Measurements from ENCODE around the gene MEST. TPM values are rescaled to one million over a fixed set of nuclear protein-coding genes. Genes with fewer than 3 reads are reported as not detected.

MEST gene
- total and polyA plus RNA-seq, 2 of the 13 experiments (the other 11 are each of a cell fraction or from before 2014, with no cell fraction given), result 49.5 to 54.6 TPM

GRCh38 chr7:130461272-130461671, 30.6 kb upstream of the MEST start:
- no peak for FAIRE-seq
- in situ Hi-C loops (cut with HindIII; ENCODE audit: extremely low pct_ligation_motif_present, low pct_unique_long_range_greater_than_20kb) (no loop called here), intact Hi-C loops (cut with micrococcal nuclease; ENCODE audit: unreplicated experiment) (no loop called here)
- H3K27me3 ChIP-seq (ENCODE audit: control insufficient read depth in 1 of 2, insufficient read depth in 2 of 2, low read length in 2 of 2), result no peaks in the 10 kb centered on the region
- WGBS (ENCODE audit: low lambda C conversion rate), result 48% methylated on average over 2 of the region's 2 CpGs
- peaks cover 10% of the 10 kb centered on the region for H3K9me3 ChIP-seq (ENCODE audit: low read length)
- ATAC-seq, result no peak
- CTCF ChIA-PET (ENCODE audit: low intra/inter-chr PET ratio, low total read pairs), result no interaction called here
- H3K9ac ChIP-seq (ENCODE audit: insufficient read depth, low read depth, low read length), result no peak overlapping the region
- TF ChIP-seq ZNF720 (CRISPR knock-in tag; IDR thresholded peaks at IDR 0.05), result no peak
- TF ChIP-seq ZNF792 (CRISPR knock-in tag; IDR thresholded peaks at IDR 0.05), result no peak
- TF ChIP-seq NFKBIZ (CRISPR knock-in tag; IDR thresholded peaks at IDR 0.05), result no peak
- H3K79me2 ChIP-seq (ENCODE audit: insufficient read depth, low read length), result no peaks in the 10 kb centered on the region
- H2AFZ ChIP-seq (ENCODE audit: low read length), result no peak overlapping the region
- POLR2A ChIA-PET, result no interaction called here
- no peaks in the 10 kb centered on the region for H3K4me1 ChIP-seq (ENCODE audit: insufficient read depth, low read length)
- H3K4me2 ChIP-seq (ENCODE audit: low read depth, low read length), result no peak overlapping the region
- H3K4me3 ChIP-seq (replicated peaks in 1 of 3; ENCODE audit: insufficient read depth in 1 of 3, low read depth in 2 of 3, low read length in 3 of 3), result no peak overlapping the region
- DNase-seq (ENCODE audit: low spot score), result no peak
- H3K36me3 ChIP-seq (replicated peaks in 1 of 2; ENCODE audit: control insufficient read depth in 1 of 2, insufficient read depth in 2 of 2, low read length in 2 of 2), result no peaks in the 10 kb centered on the region
- BruUV-seq (replicated peaks), result no TSS peak
- no peaks in the 10 kb centered on the region for H4K20me1 ChIP-seq (ENCODE audit: insufficient read depth, low read length)
- H3K27ac ChIP-seq (ENCODE audit: extremely low read length, insufficient read depth, low read length), result no peak overlapping the region

GRCh38 chr7:130463553-130464434, 28.1 kb upstream of the MEST start:
- H3K27me3 ChIP-seq (ENCODE audit: control insufficient read depth in 1 of 2, insufficient read depth in 2 of 2, low read length in 2 of 2), result no peaks in the 10 kb centered on the region
- ATAC-seq, result no peak
- FAIRE-seq, result no peak

More at GRCh38 chr7:130463553-130464434, 28.1 kb upstream of the MEST start:
- Histone ChIP-seq H3K79me2 (ENCODE audit: insufficient read depth, low read length) (no peaks in the 10 kb centered on the region), H3K36me3 (replicated peaks in 1 of 2; ENCODE audit: control insufficient read depth in 1 of 2, insufficient read depth in 2 of 2, low read length in 2 of 2) (no peaks in the 10 kb centered on the region), H3K9ac (ENCODE audit: insufficient read depth, low read depth, low read length) (no peak overlapping the region), H3K4me3 (replicated peaks in 1 of 3; ENCODE audit: insufficient read depth in 1 of 3, low read depth in 2 of 3, low read length in 3 of 3) (no peak overlapping the region), H3K9me3 (ENCODE audit: low read length) (peaks cover 6% of the 10 kb centered on the region), H3K4me2 (ENCODE audit: low read depth, low read length) (no peak overlapping the region), H3K27ac (ENCODE audit: extremely low read length, insufficient read depth, low read length) (no peak overlapping the region), H2AFZ (ENCODE audit: low read length) (no peak overlapping the region), H4K20me1 (ENCODE audit: insufficient read depth, low read length) (no peaks in the 10 kb centered on the region), H3K4me1 (ENCODE audit: insufficient read depth, low read length) (no peaks in the 10 kb centered on the region)
- CTCF ChIA-PET (ENCODE audit: low intra/inter-chr PET ratio, low total read pairs), result no interaction called here
- no peak for DNase-seq (ENCODE audit: low spot score)
- 31% methylated on average over 4 of the region's 4 CpGs for WGBS (ENCODE audit: low lambda C conversion rate)
- TF ChIP-seq NR3C1 (CRISPR knock-in tag; IDR thresholded peaks at IDR 0.05) (no peak), CC2D1A (CRISPR knock-in tag; IDR thresholded peaks at IDR 0.05) (no peak), EED (CRISPR knock-in tag; IDR thresholded peaks at IDR 0.05) (no peak), ZKSCAN1 (IDR thresholded peaks at IDR 0.05; ENCODE audit: low read length) (no peak), SSRP1 (CRISPR knock-in tag; IDR thresholded peaks at IDR 0.05) (no peak)
- in situ Hi-C loops (cut with HindIII; ENCODE audit: extremely low pct_ligation_motif_present, low pct_unique_long_range_greater_than_20kb), result no loop called here
- no TSS peak for BruUV-seq (replicated peaks)
- POLR2A ChIA-PET, result no interaction called here
- intact Hi-C loops (cut with micrococcal nuclease; ENCODE audit: unreplicated experiment), result no loop called here
